HG03378 (cell line): ENCODE data around the gene DENND6B.
"Not testable (repeated sequence)": the region's sequence is repeated elsewhere in the genome, so short reads cannot be mapped to it uniquely, and the experiment has no call there.

ENCODE experiments used
- ATAC-seq: cut with Tn5 transposase; IDR thresholded peaks from one replicate; pipeline ENCODE4 v1.9.1; 2021; ENCODE audit warnings: mild to moderate bottlenecking, moderate library complexity; ENCODE audit not compliant: unreplicated experiment

The DENND6B gene

DNA sequence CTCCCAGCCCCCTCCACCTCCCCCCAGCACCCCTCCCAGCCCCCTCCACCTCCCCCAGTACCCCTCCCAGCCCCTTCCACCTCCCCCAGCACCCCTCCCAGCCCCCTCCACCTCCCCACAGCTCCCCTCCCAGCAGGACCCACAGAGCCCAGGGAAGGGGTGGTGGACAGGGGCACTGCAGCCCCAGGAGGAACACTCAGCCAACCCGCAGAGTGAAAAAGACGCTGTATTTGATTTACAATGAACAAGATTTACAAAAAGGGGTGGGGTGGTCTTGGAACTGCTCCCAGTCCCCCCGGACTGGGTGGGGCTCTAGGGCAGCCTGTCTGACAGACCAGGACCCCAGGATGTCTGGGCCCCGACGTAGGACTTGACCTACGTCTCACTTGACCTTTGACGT, 52.0 kb downstream of the DENND6B start:
- no peak for ATAC-seq

DNA sequence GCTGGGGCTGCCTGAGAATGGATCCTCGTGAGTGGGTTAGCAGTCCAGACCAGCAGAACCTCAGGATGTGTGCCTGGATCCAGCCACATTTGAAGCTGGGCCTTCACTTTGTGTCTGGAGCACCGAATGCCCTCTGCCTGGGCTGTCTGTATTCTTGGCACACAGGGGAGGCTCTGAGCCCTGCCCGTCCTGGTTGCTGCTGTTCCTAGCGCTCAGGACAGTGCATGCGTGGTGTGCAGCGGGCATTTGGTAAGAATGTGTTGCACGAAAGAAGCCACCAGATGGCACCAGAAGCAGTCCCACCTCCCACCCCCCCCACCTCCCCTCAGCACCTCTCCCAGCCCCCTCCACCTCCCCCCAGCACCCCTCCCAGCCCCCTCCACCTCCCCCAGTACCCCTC, 52.5 kb downstream of the DENND6B start:
- no peak for ATAC-seq

DNA sequence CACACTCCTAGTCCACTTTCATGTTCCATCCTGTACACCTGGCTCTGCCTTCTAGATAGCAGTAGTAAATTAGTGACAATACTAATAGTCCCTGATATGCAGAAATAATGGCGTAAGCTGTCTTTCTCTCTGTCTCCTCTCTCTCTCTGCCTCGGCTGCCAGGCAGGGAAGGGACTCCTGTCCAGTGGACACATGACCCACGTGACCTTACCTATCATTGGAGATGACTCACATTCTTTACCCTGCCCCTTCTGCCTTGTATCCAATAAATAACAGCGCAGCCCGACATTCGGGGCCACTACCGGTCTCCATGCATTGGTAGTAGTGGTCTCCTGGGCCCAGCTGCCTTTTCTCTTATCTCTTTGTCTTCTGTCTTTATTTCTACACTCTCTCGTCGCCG, 53.0 kb downstream of the DENND6B start:
- not testable (repeated sequence) for ATAC-seq

DNA sequence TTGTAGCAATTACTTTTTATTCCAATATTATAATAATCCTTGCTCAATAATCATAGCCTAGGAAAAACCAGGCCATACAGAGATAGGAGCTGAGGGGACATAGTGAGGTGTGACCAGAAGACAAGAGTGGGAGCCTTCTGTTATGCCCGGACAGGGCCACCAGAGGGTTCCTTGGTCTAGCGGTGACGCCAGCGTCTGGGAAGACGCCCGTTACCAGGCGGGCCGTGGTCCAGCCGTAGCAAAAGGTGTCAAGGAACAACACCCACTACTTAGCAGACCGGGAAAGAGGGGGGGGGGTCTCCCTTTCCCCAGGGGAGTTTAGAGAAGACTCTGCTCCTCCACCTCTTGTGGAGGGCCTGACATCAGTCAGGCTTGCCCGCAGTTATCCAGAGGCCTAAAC, 53.5 kb downstream of the DENND6B start:
- ATAC-seq = not testable (repeated sequence)

DNA sequence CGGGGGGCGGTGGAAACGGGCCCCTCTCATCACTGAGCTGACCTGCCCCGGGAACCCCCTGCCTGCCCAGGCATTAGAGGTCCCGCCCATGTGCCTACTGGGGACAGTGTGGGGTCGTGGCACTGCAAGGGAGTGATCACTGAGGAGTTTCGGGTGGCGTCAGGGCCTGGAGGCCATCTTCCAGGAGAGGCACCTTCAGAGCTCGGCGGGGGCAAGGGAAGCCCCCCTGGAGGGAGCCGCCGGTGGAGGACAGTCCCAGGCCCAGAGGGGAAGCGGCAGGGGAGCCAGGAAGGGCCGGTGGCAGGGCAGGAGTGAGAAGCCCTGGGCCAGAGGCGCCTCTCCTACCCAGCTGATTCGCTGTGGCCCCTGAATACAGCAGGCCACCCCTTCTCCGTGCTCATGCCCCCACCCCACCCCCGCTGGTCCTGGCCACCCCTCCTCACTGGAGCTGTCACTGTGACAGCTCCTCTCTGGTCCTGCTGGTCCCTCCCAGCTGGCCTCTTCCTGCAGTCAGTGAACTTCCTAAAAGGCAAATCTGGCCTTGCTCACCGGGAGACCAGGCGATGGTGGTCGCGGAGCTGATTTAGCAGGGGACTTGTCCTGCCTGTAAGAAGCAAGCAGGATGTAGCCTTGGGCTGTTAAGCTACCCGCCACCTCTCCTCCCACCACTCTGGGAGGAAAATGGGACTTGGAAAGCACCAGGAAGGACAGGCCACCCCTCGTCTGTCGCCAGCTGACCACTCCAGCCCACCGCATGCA, 54.6 kb downstream of the DENND6B start:
- ATAC-seq = no peak

DNA sequence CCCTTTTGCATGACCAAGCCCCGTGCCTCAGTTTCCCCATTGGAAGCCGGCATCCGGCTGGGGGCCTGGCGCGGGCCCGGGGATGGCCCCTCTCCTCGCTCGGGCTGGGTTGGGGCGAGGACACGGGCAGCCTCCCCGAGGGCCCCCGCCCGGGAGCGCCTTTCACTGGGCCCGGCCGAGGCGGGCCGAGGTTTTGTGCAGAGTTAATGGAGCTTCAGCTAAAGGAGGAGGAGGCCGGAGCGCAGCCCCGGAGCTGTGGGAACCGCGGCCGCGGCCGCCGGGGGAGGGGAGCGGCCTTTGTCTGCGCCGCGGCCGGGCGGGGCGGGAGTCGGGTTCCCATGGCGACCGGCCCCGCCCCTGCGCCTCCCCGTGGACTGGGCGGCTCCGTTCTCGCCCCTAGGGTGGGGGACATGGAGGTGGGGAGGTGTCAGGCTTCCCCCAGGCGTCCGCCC, 55.3 kb downstream of the DENND6B start:
- ATAC-seq = no peak

DNA sequence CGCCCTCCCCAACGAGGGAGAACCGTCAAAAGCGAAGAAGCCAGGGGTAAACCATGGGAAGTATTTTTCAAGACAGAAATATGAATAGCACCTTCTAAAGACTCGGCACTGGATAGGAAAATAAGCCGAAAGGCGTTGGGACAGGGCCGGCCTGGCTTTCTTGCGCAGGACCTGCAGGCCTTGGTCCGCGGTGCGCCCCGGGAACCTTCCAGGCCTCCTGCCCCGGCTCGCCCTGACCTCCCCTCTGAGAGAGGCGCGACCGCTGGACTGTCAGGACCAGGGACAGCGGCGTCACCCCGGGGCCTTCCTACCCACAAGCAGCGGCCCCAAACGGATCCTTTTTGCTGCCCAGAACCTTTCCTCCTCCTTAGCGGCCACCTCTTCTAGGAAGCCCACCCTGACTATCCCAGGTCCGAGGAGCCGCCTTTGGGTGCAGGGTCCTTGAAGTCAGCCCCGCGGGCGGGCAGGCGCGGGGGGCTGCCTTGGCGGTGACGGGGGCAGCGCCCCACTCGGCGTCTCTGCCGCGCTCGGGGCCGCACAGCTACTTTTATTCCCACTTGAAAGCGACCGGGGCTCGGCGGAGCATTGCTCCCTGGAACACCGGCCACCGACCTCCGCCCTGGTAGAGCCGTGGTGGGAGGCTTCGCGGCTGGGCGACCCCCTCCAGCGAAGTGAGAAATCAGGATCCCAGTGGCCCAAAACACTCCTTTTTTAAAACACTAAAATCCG, 56.0 kb downstream of the DENND6B start:
- ATAC-seq = no peak

DNA sequence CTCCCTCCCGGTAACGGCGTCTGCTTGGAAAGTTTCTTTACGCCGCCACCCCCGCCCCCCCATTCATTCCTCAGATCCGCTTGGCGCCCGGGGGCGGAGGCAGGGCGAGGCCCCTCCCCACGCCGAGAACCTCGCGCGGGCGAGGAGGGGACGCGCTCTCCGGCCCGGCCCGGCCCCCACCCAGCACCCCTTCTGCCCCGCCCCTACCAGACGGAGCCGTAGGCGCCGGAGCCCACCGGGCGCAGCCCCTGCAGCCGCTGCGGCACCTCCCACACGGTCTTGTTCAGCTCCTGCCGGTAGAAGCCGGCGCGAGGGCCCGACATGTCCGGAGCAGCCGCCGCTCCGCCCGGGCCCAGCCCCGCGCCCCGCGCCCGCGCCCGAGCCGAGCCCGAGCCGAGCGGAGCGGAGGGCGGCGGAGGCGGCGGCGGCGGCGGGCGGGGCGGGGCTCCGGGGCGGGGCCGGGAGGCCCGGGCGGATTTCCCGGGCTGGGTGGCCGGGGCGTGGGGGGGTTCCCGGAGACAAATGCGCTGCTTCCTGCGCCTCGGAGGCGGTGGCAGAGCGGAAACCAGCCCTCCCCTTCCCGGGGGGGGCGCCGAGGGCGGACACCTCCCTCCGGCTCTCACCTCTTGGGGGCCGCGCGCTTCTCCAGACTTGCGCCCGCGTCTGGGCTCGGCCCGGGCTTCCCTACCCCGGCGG, 56.7 kb downstream of the DENND6B start, which contains the start of gene MAPK11:
Gene MAPK11, minus strand, starts transcription at position 411 of the 696 bp plus-strand sequence. Its CDS starts 88 bp downstream, at position 323.
- no peak for ATAC-seq

DNA sequence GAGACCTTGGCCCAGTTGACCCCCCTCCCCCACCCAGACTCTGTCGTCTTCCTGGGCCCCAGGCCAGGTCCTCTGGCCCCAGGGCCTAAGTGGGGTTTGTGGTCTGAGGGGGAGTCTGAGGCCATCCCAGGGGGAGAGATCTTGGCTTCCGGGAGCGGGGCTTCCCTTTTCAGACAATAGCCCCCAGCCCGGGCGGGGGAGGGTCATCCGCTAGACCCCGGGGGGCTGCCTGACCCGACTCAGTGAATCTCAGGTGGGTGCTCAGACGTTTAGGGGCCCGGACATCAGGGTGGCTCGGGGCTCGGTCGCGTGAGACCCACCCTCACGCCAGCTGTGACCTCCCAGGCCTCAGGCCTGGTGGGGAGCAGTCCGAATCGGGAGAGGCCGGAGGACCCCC, 57.2 kb downstream of the DENND6B start:
- no peak for ATAC-seq

DNA sequence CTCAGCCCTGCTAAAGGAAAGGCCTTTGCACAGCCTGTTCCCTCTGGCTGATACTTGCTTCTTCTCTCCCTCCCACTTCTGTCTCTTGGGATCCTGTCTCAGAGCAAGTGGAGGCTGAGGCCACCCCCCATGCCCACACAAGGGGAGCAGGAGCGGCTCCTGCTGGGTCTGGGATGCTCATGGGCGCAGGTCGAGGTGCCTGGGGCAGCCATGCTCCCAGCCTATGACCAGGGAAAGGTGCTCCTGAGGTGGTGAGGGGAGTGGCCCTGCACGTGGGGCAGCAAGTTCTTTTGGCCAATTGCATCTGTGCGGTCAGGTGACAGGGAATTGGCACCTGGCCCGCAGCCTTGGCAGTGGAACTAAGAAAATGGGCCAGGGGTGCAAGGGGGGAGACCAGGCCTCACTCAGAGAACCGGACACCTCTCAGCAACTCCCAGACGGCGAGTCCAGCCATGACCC, 58.1 kb downstream of the DENND6B start:
- no peak for ATAC-seq

DNA sequence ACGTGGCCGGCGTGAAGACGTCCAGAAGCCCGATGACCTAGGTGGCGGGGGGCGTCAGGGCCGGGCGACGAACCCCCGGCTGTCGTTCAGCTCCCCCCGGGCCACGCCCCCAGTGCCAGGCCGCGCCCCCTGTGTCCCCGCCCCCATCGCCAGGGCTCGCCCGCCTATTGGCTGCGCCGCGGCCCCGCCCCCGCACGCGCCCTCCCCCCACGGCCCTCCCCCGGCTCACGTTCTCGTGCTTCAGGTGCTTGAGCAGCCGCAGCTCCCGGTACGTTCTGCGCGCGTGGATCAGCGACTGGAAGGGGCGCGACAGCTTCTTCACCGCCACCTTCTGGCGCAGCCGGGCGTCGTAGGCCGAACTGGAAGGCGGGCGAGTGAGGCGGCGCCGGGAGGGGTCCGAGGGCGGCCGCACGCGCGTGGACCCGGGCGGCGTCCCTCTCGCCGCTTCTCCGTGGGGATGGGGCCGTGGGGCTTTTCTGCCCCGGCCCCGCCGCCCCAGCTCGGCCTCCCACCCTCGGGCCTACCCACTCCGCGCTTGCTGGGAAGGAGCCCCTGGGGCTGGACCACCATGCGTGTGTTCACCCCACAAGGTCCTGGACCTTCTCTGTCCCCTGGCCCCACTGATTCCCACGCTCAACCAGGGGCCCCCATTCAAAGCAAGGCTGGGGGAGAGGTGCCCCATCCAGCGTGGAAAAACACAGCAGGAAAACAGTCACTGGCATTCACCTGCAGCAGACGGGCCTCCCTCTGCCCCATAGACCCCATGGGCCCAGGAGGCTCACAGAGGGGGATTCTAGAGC, 59.0 kb downstream of the DENND6B start:
- ATAC-seq = no peak

DNA sequence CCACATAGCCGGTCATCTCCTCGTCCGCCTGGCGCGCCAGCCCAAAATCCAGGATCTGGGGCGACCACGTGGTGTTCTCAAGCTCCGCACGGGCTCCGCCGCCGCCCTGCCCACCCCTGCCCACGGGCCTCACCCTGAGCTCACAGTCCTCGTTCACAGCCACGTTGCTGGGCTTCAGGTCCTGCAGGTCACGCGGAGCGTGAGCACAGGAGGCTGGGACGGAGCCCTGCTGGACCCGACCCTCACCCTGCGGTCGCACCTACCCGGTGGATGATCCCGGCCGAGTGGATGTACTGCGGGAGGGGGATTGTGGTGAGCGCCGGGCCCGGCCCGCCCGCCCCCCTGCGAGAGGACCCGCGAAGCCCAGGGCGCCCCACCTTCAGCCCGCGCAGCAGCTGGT, 59.8 kb downstream of the DENND6B start:
- ATAC-seq = no peak

DNA sequence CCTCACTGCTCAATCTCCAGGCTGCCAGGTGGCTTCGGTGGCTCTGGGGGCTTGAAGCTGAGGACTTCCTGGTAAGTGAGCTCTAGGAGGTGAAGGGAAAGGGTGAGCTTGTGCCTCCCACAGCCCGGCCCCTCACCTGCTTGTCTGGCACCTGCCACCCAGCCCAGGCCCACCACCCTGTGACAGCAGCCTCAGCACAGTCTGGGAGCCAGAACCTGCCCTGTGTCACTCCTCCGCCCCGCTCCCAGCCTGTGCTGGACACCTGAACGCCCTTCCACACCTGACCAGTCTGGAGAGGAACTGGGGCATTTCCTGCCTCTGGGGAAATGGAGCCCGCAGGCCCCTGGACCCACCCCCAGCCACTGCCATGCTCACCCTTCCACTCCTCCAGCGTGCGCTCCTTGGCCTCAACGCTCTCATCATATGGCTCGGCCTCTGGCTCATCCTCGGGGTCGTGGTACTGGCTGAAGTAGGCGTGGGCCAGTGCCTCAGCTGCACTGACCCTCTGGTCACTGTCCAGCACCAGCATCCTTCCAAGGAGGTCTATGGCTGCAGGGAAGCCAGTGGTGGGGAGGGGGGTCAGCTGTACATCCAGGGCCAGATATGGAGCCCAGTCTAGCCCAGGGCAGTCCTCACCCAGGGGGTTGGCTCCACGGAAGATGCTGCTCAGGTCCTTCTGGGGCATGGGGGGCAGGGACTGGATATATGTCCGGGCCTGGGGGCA, 61.7 kb downstream of the DENND6B start:
- no peak for ATAC-seq

DNA sequence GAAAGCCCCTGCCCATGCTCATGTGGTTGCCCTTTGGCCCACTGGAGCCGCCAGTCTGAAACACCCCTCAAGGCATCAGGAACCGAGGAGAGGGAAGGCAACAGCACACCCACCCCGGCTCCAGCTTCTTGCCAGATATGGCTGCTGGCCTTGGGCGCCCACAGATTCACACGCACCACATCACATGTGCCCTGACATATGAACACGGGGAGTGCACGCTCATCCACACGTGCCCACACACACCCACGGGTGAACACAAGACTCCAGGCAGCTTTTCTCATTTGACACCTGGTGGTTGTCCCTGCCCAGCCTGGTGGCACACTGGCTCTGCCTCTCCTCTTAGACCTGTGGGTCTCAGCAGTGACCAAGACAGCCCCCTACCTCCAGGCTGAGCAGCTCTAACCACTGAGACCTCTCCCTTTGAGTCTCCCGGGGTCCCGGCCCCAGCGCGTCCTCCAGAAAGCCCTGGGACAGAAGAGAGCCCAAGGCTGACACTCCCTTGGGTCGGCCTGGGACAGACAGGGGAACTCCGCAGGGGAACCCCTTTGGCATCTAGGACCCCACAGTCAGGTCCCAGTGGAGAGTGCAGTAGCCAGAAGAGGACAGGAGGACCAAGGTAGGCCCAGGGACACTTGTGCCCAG, 62.6 kb downstream of the DENND6B start:
- no peak for ATAC-seq

DNA sequence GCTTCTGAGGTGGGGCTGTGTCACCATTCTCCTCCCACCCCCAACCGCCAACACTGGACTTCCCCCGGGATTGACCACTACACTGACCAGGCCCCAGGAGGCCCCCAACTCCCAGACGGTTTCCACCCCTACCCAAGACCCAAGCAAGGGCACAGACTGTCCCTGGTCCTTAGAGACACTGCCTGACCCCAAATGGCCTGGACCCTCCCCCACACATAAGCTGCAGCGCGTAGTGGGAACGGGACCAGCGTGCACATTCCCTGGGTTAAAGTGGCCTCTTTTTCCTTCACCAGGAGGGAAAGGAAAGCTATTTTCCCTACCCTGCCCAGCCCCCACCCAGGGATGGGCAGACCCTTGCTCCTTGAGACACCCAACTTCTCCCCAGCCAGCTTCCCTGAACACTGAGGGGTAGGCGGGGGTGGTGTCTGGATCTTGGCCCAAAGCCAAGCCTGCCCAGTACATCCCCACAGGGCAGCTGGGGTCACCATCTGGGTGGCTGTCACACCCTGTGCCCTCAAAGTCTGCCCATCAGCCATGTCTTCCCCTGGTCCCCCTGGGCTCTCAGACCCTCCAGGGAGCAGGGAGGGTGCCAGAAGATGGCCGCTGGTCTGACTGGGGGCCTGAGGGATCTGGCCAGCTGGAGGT, 63.7 kb downstream of the DENND6B start:
- no peak for ATAC-seq

DNA sequence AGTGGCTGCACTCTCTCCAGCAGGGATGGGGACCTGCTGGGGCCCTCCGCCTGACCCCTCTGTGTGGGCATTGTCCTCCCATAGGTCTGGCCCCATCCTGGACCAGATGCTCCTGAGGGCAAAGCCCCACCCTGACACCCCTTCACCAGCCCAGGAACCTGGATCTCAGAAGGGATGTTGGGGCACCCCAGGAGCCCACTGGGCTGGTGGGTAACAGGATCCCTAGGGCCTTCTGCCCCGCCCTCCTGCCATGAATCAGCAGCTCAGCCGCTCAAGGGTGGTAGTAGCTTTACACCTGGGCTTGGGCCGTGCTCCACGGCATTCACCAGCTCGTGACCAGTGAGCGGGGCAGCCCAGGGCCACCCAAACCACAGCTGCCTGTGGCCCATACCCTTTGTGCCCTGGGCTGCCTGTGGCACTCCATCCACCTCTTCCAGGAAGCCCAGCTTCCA, 64.3 kb downstream of the DENND6B start:
- ATAC-seq = no peak

DNA sequence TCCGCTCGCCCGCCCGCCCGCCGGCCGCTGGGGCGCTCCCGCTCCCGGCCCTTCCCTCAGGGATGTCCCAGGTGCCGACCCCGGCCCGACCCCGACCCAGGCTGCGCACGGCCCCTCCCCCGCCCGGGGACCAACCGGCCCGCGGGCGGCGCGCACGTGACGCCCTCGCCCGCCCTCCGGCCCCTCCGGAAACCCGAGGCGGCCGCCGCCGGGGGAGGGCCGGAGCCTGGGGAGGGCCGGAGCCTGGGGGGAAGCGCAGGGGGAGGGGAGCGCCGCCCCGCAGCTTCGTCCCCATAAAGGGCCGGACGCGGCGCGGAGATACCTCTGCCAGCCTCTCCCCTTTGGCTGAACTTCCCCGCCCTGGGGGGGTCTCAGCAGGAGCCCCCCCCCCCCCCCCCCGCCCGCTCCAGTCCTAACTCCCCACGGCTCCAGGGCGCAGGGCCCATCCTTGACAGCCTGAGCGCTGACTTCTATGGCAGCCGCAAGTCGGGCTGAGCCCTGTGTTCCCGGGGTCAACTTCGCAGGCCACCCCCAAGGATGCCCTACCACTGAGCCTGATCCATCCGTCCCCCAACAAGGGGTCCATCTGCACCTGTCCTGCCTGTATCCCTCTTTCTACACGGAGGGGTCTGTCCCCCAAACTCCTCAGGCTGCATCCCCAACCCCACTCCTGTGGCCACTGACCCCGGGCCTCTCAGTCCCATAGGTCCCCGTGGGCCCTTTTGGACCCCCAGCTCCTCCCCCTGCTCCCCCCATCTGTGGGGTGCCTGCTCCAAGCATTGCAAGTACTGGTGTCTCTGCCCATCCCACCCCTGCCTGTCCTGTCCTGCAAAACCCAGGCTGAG, 65.0 kb downstream of the DENND6B start, which contains the start of gene MAPK12:
Gene MAPK12, minus strand, starts transcription at position 69 of the 845 bp plus-strand sequence. CDS start 174 bp downstream, outside the sequence.
- no peak for ATAC-seq
